NCI-H2196 treated with DMSO at 0.1 percent for 48 hours (cell line): ENCODE measurements around the gene ETNK2.
A peak's percentile ranks its signal among the peaks of the same experiment; 100 is the strongest.

ENCODE experiments used
- DNase-seq: peaks from one replicate; lab custom pipeline; 2025; ENCODE audit not compliant: unreplicated experiment; lab: John Stamatoyannopoulos, UW

ETNK2 gene

GRCh38 chr1:204128464-204128963 is 23.3 kb downstream of the ETNK2 start:
- no peak for DNase-seq

DNA sequence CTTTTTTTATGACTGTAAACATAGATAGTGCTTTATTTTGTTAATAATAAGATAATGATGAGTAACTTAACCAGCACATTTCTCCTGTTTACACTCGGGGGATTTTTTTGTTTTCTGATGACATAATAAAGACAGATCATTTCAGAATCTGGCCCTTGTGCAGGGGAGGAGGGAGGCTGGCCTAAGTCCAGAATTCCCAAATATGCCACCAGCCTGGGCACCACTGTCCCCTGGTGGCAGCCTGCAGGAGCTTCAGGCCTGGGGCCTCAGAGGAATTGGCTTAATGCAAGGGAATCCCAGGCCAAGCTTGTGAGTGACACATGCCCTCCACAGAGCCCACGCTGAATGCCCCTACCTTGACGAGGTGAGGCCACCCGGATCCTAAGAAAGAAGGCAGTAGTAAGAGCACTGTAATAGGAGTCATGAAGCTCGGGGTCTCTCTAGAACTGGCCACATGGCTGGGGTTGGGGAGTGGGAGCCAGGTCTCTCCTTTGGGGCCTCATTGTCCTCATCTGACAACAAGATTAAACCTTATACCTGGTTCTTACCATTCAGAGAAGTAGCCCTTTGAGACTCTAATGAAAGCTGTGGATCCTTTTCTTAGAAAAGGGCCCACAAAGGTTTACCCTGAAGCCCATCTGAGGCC is 24.1 kb downstream of the ETNK2 start:
- DNase-seq: peak; percentile 73

- DNase-seq: no peak
Observed at GRCh38 chr1:204126956-204127355, 24.9 kb downstream of the ETNK2 start.

DNA sequence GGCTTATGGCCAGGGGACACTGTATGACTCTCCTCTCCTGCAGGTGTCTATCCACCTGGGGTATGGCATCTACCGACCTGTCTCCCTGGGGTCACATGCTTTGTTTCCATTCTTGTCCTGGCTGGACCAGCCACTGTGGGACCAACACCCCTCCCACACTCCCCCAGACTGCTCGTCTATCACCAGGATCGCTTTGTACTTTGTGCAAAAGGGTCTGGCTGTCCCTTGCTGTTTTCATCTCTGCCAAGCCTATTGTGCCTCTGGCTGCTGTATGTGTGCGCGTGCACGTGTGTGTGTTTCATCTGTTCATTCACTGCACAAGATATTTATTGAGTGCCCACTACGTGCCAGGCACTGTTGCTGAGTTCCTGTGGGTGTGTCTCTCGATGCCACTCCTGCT is 25.5 kb downstream of the ETNK2 start:
- DNase-seq: no peak

GRCh38 chr1:204125759-204126351 is 26.0 kb downstream of the ETNK2 start:
- no peak for DNase-seq

DNA sequence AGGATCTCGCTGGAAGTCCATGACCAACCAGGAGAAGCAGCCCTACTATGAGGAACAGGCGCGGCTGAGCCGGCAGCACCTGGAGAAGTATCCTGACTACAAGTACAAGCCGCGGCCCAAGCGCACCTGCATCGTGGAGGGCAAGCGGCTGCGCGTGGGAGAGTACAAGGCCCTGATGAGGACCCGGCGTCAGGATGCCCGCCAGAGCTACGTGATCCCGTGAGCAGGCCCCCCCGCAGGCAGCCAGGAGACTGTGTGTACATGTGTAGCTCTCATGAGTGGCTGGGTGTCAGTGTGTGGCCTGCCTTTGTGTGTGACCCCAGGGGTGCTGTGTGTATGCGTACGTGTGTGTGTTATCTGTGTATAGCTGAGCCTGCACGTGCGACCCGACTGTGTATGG is 27.2 kb downstream of the ETNK2 start:
- no peak for DNase-seq

- DNase-seq: no peak
Observed at GRCh38 chr1:204123376-204123775, 28.5 kb downstream of the ETNK2 start.

GRCh38 chr1:204121840-204122555 is 29.8 kb downstream of the ETNK2 start:
- DNase-seq: no peak

- DNase-seq: no peak
Observed at GRCh38 chr1:204116539-204116938, 35.3 kb downstream of the ETNK2 start.

GRCh38 chr1:204115116-204115515 is 36.7 kb downstream of the ETNK2 start:
- DNase-seq: no peak

DNA sequence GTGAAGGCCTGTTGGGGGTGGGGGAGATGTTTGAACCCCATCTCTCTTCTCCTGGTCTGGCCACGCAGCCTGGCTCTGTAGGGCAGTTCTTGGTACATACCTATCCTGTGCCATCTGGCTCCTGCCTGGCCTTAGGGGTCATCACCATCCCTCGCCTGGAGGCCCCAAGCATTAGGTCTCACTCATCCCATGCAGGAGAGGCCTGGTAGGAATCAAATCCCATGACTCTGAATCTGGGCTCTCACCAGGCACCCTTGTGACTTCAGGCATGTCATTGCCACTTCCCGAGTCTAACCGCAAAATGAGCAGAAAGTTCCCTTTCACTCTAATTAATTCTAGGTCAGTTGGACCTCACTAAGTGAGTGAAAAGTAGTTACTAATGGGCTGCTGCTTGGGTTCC is 37.2 kb downstream of the ETNK2 start:
- DNase-seq: no peak

GRCh38 chr1:204113896-204114295 is 37.9 kb downstream of the ETNK2 start:
- no peak for DNase-seq

- DNase-seq: no peak
Observed at GRCh38 chr1:204112876-204113730, 38.7 kb downstream of the ETNK2 start.

GRCh38 chr1:204110894-204111633 is 40.8 kb downstream of the ETNK2 start:
- DNase-seq: peak; percentile 47

DNA sequence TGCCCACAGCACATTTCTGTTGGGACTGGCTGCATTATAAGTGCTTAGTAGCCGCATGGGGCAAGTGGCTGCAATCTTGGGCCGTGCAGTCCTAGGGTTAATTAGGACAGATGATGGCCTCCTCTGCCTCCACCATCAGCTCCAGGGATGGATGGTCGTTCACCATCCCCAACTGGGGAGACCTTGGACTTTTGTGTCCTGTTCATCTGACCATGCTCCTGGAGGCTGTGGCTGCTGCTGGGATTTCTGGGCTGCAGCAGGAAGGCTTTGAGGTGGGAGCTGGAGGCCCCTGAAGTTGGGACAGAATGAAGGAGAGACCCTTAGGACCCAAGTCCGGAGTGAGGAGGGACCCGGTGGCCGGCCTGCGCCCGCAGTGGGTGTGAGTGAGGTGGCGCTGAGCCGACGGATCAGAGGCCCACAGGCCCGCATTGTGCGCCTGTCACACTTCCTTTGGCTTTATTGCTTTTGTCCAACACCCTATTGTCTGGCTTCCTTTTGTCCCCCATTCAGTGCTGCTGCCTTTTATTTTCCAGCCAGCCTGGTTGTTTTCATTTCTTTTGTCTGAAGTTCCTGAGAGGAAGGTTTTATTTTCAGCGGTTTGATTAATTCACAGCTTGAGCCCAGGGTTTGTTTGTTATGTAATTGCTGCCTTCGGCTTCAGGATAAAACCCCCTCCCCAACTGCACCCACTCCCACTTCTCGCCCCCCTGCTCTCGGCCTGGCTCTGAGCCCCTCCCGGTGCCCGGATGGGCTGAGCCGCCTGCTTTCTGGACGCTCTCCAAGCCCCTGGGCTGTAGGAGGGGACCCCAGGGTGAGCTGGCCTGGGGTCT is 43.3 kb downstream of the ETNK2 start:
- DNase-seq: no peak

DNA sequence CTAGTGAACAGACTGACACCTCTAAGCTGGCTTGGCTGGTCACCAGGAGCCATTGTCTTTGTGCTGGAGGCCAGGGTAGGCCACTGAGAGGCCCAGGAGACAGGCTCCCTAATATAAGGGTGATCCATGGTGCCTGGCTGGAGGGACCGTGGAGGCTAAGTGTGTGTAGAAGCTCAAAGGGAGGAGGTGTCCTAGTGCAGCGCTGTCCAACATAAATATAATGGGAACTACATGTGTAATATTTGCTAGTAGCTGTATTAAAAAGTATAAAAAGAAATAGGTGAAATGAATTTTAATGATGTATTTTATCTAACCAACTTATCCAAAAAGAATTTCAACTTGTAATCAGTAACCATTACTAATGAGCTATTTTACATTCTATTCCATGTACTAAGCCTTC is 44.0 kb downstream of the ETNK2 start:
- no peak for DNase-seq

- no peak for DNase-seq
Observed at GRCh38 chr1:204106825-204107224, 45.0 kb downstream of the ETNK2 start.

DNA sequence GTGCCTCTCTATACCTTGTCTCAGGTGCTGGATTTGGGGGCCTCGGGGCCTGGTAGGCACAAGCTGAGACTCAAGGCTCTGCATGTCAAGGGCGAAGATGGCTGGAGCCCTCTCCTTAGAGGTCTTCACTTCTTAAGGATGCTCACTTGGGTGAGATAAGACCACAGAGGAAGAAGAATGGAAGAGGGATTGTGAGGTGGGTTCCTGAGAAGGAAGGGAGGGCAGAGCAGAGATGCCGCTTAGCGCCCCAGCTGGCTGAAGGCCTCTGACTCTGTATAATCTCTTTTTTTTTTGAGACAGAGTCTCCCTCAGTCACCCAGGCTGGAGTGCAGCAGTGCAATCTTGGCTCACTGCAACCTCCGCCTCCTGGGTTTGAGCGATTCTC is 46.7 kb downstream of the ETNK2 start:
- DNase-seq: no peak

- DNase-seq: no peak
Observed at GRCh38 chr1:204104331-204105130, 47.3 kb downstream of the ETNK2 start.
